GM12801 (cell line): ENCODE measurements around the gene ZFAND4.

Experiments
- TF ChIP-seq, protein P1 (sequence below): IDR thresholded peaks from one replicate; pipeline ENCODE4 v1.5.1; 2011; ENCODE audit warnings: control low read depth; ENCODE audit not compliant: insufficient read length; ENCODE audit errors: extremely low read depth

The ZFAND4 gene

DNA sequence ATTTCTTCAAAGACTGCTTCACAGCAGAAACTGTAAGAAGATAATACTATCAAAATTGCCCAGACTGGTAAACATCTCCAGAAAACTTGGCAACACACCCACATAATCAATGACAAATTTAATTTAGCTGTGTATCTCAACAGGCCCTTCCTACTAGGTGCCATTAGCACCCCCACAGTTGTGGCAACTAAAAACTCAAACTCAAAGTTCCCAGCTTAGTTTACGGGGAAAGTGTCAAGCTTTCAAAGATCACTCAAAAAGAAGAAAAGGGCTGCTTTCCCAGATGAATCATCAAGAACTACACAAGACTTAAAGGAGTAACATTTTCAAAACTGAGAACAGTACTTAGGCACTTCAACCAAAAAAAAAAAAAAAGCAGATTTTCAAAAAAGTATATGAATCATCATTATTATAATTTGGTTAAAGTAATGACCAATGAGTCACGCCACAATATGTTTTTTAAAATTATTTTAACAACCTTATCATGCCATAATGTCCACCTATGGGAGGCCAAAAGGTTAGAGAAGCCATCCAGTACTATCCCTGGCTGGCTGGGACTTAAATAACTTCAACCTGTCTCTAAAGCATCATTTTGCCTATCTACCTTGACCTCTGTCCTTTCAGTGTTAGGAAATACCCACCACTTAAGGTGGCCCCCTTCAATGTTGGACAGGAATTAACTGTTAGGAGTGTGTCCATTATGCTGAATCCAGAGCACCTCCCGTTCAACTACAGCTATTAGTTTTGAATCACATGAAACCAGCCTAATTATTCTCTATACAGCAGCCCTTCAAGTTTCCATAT is 90.8 kb downstream of the ZFAND4 start:
- TF ChIP-seq, protein P1, sequence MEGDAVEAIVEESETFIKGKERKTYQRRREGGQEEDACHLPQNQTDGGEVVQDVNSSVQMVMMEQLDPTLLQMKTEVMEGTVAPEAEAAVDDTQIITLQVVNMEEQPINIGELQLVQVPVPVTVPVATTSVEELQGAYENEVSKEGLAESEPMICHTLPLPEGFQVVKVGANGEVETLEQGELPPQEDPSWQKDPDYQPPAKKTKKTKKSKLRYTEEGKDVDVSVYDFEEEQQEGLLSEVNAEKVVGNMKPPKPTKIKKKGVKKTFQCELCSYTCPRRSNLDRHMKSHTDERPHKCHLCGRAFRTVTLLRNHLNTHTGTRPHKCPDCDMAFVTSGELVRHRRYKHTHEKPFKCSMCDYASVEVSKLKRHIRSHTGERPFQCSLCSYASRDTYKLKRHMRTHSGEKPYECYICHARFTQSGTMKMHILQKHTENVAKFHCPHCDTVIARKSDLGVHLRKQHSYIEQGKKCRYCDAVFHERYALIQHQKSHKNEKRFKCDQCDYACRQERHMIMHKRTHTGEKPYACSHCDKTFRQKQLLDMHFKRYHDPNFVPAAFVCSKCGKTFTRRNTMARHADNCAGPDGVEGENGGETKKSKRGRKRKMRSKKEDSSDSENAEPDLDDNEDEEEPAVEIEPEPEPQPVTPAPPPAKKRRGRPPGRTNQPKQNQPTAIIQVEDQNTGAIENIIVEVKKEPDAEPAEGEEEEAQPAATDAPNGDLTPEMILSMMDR: no peak

DNA sequence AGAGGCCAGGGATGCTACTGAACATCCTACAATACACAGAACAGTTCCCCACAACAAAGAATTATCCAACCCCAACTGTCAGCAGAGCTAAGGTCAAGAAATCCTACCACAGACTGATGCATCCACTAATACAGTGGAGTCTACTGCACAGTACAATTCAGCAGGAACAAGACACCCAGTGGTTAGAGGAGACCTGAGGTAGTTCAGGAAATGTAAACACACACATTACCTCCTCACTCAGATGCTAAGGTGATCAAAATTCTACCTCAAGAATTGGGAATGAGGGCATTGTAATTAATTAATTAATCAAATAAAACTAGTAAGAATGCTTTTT is 91.4 kb downstream of the ZFAND4 start:
- TF ChIP-seq, protein P1: no peak

DNA sequence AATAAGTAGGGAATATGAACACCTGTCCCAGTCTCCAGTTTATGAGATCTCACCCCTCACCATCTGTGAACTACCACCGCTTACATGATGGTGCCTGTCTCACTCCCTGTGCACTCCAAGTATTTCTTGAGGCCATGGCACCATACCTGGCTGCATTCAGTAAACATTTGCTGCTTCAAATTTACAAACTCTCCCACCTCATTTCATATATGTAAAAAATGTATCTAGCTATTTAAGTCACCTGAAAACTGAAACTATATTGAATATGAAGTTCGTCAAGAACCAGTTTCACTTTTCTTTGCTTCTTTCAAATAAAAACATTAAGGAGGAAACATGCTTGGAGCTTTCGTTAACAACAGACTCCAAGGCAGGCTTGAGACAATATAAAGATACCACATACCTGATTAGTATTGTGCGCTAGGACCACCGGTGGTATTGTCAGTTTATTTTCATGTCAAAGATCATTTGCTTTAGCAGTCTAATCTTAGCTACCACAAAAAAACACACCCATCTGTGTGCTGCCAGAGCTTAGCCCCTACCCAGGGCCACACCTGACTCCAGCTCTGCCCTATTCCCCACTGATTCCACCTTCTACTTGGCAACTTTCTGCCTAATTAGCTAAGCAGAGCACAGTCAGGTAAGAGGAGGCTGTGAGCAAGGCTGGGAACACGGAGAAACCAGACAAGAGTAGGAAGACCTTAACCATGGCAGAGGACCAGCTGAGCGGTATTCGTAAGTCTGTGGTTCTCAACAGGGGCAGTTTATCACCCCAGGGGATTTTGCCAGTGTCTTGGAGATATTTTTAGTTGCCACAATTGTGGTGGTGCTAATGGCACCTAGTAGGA is 92.0 kb downstream of the ZFAND4 start:
- TF ChIP-seq, protein P1: no peak

DNA sequence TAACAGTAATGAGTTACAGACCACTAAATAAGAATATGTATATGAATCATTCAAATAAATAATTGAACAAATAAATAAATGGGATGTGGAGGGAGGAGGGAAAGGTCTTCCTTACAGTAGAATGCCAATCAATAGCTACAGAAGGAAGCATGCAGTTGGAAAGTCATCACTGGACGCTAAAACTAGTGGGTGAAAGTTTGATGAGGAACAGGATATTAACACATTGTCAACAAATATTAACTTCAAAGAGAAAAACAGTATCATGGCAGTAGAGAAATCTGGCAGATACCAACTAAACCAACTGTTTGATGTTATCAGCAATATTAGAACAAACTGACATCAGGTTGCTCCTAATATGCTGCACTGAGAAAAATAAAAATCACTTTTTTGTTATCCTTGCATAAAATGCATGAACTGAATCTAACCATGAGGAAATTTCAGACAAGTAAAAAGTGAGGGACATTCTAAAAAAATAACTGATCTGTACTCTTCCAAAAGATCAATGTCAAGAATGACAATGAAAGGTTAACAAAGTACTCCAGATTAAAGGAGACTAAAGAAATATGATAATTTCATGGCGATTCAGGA is 94.1 kb downstream of the ZFAND4 start:
- TF ChIP-seq, protein P1: no peak

DNA sequence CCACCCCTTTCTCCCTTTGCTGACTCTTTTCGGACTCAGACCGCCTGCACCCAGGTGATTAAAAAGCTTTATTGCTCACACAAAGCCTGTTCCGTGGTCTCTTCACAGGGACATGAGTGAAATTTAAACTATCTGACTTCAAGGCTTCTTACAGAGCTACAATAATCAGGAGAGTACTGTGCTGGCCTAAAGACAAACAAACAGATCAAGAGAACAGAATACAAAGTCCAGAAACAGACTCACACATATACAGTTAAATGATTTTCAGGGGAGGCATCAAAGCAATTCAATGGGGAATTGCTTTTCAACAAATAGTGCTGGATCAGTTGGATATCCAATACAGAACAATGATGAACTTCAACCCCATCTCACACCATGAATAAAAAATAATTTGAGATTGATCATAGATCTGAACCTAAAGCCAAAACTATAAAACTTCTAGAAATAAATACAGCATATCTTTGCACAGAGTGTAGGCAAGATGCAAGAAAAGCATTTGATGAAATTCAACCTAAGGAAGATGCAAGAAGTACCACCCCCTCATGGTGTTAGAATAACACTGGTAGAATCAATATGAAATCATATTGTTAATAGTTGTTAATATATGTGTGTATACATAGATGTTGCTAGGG is 96.5 kb downstream of the ZFAND4 start:
- TF ChIP-seq, protein P1: no peak

DNA sequence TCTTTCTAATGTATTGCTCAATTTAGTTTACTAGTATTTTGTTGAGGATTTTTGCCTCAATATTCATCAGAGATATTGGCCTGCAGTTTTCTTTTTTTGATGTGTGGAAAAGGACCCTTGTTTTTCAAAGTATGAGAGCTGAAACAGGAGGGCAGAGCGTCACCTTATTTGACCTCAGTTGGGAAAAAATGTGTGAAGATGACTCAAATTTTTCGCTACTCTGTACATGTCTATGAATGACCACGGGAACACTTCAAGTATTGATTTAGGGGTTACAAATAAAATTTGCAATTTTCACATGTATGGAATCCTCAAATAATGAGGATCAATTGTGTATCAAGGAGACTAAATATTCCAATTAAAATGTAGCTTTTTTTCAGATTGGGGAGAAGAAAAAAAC is 103.1 kb downstream of the ZFAND4 start:
- TF ChIP-seq, protein P1: no peak

DNA sequence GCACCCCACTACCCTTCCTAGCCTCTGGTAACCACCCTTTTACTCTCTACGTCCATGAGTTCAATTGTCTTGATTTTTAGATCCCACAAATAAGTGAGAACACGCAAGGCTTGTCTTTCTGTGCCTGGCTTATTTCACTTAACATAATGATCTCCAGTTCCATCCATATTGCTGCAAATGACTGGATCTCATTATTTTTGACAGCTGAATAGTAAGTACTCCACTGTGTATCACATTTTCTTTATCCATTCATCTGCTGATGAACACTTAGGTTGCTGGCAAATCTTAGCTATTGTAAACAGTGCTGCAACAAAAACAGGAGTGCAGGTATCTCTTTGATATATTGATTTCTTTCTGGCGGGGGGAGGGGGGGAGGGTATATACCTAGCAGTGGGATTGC is 106.2 kb downstream of the ZFAND4 start:
- TF ChIP-seq, protein P1: no peak
